ENCODE data around the gene VSIG10. TPM values are rescaled to one million over a fixed set of nuclear protein-coding genes. Genes with fewer than 3 reads are reported as not detected.

The VSIG10 gene
- total RNA-seq, 1 experiment from 2014 or later: 56.2 TPM

DNA sequence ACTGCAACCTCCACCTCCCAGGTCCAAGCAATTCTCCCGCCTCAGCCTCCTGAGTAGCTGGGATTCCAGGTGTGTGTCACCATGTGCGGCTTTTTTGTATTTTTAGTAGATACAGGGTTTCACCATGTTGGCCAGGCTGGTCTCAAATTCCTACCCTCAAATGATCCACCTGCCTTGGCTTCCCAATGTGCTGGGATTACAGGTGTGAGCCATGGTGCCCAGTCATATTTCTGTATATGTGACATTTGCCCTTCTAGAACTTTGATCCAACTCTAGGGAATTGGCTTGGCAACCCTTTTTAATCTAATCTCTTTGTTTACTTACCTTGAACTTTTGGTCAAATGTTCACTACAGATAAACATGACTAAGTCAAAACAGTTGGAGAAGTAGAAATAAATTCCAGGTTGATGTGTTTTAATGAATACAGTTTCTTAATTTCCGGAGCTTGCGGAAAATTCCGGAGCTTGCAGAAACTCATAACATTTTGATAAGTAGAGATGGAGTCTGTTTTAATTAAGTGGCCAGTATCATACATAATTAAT is 20.6 kb upstream of the VSIG10 start:
- Histone ChIP-seq H3K36me3 (ENCODE audit: control insufficient read depth, insufficient read depth, low read length) (no peaks in the 10 kb centered on the region), H3K9me3 (ENCODE audit: control insufficient read depth, insufficient read depth, low read depth, low read length) (no peaks in the 10 kb centered on the region), H3K4me1 (ENCODE audit: control insufficient read depth, insufficient read depth, low read length) (no peaks in the 10 kb centered on the region; the same call in 1 of the 2 replicates), H3K27ac (ENCODE audit: low read length) (no peak overlapping the region), H3K4me3 (ENCODE audit: low read depth in 2 of 2, low read length in 2 of 2) (no peak overlapping the region), H3K27me3 (ENCODE audit: control insufficient read depth, insufficient read depth, low read length) (no peaks in the 10 kb centered on the region)
- in situ Hi-C loops (cut with HindIII; ENCODE audit: low pct_unique_long_range_greater_than_20kb, low sequenced_read_pairs): no loop called here
- TF ChIP-seq, protein P1, sequence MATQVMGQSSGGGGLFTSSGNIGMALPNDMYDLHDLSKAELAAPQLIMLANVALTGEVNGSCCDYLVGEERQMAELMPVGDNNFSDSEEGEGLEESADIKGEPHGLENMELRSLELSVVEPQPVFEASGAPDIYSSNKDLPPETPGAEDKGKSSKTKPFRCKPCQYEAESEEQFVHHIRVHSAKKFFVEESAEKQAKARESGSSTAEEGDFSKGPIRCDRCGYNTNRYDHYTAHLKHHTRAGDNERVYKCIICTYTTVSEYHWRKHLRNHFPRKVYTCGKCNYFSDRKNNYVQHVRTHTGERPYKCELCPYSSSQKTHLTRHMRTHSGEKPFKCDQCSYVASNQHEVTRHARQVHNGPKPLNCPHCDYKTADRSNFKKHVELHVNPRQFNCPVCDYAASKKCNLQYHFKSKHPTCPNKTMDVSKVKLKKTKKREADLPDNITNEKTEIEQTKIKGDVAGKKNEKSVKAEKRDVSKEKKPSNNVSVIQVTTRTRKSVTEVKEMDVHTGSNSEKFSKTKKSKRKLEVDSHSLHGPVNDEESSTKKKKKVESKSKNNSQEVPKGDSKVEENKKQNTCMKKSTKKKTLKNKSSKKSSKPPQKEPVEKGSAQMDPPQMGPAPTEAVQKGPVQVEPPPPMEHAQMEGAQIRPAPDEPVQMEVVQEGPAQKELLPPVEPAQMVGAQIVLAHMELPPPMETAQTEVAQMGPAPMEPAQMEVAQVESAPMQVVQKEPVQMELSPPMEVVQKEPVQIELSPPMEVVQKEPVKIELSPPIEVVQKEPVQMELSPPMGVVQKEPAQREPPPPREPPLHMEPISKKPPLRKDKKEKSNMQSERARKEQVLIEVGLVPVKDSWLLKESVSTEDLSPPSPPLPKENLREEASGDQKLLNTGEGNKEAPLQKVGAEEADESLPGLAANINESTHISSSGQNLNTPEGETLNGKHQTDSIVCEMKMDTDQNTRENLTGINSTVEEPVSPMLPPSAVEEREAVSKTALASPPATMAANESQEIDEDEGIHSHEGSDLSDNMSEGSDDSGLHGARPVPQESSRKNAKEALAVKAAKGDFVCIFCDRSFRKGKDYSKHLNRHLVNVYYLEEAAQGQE (IDR thresholded peaks at IDR 0.05; ENCODE audit: insufficient read depth in 1 of 2, low read depth in 2 of 2, low read length in 1 of 2): no peak
- TF ChIP-seq, protein P2, sequence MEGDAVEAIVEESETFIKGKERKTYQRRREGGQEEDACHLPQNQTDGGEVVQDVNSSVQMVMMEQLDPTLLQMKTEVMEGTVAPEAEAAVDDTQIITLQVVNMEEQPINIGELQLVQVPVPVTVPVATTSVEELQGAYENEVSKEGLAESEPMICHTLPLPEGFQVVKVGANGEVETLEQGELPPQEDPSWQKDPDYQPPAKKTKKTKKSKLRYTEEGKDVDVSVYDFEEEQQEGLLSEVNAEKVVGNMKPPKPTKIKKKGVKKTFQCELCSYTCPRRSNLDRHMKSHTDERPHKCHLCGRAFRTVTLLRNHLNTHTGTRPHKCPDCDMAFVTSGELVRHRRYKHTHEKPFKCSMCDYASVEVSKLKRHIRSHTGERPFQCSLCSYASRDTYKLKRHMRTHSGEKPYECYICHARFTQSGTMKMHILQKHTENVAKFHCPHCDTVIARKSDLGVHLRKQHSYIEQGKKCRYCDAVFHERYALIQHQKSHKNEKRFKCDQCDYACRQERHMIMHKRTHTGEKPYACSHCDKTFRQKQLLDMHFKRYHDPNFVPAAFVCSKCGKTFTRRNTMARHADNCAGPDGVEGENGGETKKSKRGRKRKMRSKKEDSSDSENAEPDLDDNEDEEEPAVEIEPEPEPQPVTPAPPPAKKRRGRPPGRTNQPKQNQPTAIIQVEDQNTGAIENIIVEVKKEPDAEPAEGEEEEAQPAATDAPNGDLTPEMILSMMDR (IDR thresholded peaks at IDR 0.05): no peak
- TF ChIP-seq SIN3A (IDR thresholded peaks at IDR 0.05; ENCODE audit: borderline replicate concordance, insufficient read depth, low read depth, low read length) (no peak), POLR2AphosphoS5 (IDR thresholded peaks at IDR 0.05; ENCODE audit: low read depth, low read length) (no peak), TCF7L2 (IDR thresholded peaks at IDR 0.05; ENCODE audit: low read depth, low read length) (no peak)
- intact Hi-C loops (cut with micrococcal nuclease; ENCODE audit: unreplicated experiment): no loop called here
- DNase-seq (ENCODE audit: low read depth, low spot score) (no peak), ATAC-seq (no peak)
- POLR2A ChIA-PET: no interaction called here
- CTCF ChIA-PET: no interaction called here
- no TSS peak for BruUV-seq (replicated peaks)

DNA sequence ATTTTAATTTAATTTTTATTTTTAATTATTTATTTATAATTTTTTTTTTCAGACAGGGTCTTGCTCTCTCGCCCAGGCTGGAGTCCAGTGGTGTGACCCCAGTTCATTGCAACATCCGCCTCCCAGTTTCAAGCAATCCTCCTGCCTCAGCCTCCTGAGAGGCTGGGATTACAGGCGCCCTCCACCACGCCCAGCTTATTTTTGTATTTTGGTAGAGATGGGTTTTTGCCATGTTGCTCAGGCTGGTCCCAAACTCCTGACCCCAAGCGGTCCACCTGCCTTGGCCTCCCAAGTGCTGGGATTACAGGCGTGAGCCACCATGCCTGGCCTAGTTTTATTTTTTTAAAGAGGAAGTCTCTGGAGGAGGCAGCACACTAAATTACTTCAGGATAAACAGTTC is 18.5 kb upstream of the VSIG10 start:
- no peaks in the 10 kb centered on the region for H3K27me3 ChIP-seq (ENCODE audit: control insufficient read depth, insufficient read depth, low read length)
- ATAC-seq (no peak), DNase-seq (ENCODE audit: low read depth, low spot score) (no peak)
- POLR2A ChIA-PET: no interaction called here
- no TSS peak for BruUV-seq (replicated peaks)
- no peak overlapping the region for H3K4me3 ChIP-seq (ENCODE audit: low read depth in 2 of 2, low read length in 2 of 2)
- H3K27ac ChIP-seq (ENCODE audit: low read length): no peak overlapping the region
- TF ChIP-seq SIN3A (IDR thresholded peaks at IDR 0.05; ENCODE audit: borderline replicate concordance, insufficient read depth, low read depth, low read length) (no peak), POLR2AphosphoS5 (IDR thresholded peaks at IDR 0.05; ENCODE audit: low read depth, low read length) (no peak), TCF7L2 (IDR thresholded peaks at IDR 0.05; ENCODE audit: low read depth, low read length) (no peak)
- TF ChIP-seq, protein P1 (IDR thresholded peaks at IDR 0.05; ENCODE audit: insufficient read depth in 1 of 2, low read depth in 2 of 2, low read length in 1 of 2): no peak
- TF ChIP-seq, protein P2 (IDR thresholded peaks at IDR 0.05): no peak
- no peaks in the 10 kb centered on the region; the same call in 1 of the 2 replicates for H3K4me1 ChIP-seq (ENCODE audit: control insufficient read depth, insufficient read depth, low read length)
- H3K9me3 ChIP-seq (ENCODE audit: control insufficient read depth, insufficient read depth, low read depth, low read length): no peaks in the 10 kb centered on the region
- CTCF ChIA-PET: interaction anchor here (0.6 to 1.3 kb wide), 2 partner anchors 43 to 59 kb away, joined by 3 to 6 read pairs; no protein-coding TSS in a partner anchor
- intact Hi-C loops (cut with micrococcal nuclease; ENCODE audit: unreplicated experiment): no loop called here
- no peaks in the 10 kb centered on the region for H3K36me3 ChIP-seq (ENCODE audit: control insufficient read depth, insufficient read depth, low read length)
- in situ Hi-C loops (cut with HindIII; ENCODE audit: low pct_unique_long_range_greater_than_20kb, low sequenced_read_pairs): no loop called here

All from Panc1 (cell line).